COR-L47 (cell line): ENCODE results near the gene TFAP2A.

Experiments used
- DNase-seq: peaks from one replicate; lab custom pipeline; 2025; lab: John Stamatoyannopoulos, UW

TFAP2A gene

GRCh38 chr6:10399451-10399850 lies 15.4 kb downstream of the TFAP2A start:
- DNase-seq = no peak

DNA sequence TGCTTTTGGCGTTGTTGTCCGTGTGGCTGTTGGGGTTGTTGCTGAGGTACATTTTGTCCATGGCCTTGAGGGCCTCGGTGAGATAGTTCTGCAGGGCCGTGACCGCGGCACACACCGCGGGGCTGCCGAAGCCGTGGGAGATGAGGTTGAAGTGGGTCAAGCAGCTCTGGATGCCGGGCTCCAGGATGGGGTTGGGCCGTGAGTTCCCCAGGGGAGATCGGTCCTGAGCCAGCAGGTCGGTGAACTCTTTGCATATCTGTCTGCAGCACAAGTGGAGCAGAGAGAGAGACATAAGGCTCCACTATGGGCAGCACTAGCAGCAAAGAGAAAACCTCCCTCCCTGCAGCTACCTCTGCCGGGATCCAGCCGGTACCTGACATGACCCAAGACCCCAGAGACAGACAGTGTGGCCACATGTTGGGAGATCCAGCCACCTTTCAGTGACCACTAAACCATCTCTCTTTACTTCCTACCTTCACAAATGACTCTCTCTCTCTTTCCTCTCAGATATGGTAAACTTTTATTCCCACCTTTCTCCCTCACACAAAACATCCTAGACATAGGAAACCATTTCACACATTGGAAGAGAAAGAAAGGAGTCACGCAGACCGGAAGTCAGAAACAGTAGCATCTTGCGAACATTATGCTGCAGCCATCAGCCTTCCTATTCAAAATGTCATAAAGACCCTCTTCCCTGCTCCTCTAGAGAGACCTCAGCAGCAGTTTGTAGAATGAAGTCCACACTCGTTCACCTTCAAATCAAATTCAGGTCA lies 16.2 kb downstream of the TFAP2A start:
- no peak for DNase-seq

- no peak for DNase-seq
Measured at GRCh38 chr6:10397756-10398445, 17.0 kb downstream of the TFAP2A start.

GRCh38 chr6:10396785-10397184 lies 18.1 kb downstream of the TFAP2A start:
- DNase-seq = no peak

GRCh38 chr6:10395704-10396546 lies 18.9 kb downstream of the TFAP2A start:
- no peak for DNase-seq

- DNase-seq = no peak
Measured at GRCh38 chr6:10395171-10395703, 19.6 kb downstream of the TFAP2A start.

DNA sequence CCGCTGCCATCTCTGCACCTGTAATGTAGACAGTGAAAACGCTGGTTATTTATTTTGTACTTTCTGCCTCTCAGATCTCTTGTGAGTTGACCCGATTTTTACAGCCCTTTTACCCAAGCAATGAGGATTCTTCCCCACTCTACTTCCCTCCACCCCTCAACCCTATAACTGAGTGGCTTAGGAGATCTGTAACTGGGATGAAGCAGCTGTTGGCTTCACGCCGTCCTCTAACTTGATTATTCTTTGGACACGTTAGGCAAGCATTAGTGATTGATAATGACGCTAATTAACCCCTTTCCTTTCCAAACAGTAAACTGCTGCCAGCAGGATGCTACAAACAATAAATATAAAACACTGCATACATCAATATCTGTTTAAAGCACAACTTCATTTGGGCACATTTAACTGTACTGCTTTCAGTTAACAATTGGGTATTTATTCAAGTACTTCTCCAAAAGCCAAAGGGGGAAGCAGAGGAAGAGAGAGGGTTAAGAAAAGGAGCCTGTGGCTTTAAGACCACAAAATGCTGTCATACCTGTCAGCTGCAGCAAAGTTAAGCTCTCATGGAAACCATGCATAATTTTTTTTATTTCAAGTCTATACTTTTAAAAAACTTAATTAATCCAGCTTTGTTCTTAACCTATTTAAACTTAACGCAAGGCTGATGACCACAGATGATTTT lies 21.2 kb downstream of the TFAP2A start:
- DNase-seq = peak; percentile 74

GRCh38 chr6:10391799-10392198 lies 23.1 kb downstream of the TFAP2A start:
- DNase-seq = no peak

GRCh38 chr6:10391299-10391630 lies 23.6 kb downstream of the TFAP2A start:
- no peak for DNase-seq

GRCh38 chr6:10390495-10391298 lies 24.2 kb downstream of the TFAP2A start:
- DNase-seq = no peak

DNA sequence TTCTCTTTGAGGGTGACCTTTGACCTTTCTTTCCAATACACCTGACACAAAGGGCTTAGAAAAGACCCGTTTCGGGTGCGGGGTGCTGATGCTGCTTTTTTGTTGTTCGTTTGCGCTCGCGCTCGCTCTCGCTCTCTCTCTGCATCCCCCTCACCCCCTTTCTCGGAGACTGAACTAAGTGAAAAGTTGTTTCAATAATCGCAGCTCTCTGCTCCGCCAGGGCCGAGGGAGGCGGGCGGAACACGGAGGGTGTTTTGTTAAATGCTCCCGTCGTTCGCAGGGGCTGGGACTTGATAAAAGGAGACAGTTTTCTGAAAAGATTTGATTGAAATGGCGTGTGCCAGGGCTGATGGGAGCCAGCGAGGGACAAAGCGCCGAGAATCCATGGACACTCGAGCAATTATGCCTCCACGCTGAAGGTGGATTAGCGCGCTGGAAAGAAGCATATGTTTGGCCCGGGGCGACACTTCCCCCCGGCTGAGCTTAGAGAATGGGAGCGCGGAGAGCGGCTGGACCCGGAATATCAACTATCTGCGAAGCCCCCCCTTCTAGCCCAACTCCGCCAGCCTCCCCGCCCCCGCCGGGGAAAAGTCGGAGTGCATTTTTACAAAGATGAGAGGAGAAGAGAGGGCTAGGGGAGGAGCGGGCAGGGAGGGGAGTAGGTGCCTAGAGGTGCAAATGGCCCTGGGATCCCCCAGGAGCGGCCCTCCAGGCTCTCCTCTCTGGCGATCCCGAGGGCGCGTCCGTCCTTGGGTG lies 25.0 kb downstream of the TFAP2A start:
- no peak for DNase-seq

DNA sequence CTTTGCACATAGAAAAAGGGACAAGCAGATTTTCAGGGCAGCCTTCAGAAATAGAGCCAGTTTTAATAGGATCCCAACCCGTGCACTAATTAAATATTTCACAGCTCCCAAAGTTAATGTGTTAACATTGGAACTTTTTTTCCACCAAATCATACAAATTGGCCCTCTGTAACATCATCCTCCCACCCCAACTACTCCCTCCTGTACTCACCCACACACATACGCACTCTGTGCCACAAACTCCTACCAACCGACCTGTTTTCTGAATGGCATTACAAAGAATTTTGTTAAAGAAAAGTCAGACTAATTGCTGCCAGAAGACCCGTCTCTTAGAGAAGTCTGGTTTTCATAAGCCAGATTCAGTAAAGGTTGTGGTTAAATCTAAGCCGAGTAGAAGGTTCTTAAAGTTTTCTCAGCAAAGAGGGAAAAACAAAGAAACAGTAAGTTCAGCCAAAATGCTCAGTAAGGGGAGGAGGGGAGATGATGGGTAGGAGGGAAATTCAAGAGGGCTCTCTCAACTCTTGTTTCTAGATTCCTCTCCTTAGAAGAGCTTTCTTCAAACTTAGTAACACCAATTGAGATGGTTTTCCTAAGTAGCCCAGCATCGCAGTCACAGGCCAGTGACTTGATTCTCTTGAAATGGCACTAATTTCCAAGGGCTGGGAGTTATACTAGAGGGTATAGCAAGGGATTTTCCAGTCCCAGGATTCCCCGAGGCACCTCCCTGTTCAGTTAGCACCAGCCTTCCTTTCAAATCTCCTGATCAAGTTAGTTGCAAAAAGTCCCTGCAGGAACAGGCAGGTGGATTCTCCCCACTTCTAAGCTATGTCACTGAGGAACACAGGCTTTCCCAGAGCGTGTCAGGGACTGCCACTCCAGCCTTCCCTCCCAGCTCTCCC lies 27.9 kb downstream of the TFAP2A start:
- no peak for DNase-seq

DNA sequence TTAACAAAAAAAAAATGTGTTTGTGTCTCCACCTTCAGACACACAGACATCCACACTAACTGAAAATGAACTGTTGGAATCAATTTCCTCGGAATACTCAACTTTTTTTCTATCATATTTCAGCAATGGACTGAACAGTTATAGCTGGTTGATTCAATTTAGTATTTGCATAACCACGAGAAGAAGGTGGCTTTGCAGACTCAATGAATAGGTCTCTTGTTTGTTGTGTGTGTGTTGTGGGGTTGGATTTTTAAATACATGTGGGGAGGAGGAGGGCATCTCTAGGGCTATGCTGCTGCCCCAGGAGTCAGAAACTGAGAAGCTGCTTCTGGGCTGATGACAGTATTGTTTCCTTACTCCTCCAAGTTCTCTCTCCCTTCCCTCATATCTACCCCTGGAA lies 28.7 kb downstream of the TFAP2A start:
- no peak for DNase-seq

DNA sequence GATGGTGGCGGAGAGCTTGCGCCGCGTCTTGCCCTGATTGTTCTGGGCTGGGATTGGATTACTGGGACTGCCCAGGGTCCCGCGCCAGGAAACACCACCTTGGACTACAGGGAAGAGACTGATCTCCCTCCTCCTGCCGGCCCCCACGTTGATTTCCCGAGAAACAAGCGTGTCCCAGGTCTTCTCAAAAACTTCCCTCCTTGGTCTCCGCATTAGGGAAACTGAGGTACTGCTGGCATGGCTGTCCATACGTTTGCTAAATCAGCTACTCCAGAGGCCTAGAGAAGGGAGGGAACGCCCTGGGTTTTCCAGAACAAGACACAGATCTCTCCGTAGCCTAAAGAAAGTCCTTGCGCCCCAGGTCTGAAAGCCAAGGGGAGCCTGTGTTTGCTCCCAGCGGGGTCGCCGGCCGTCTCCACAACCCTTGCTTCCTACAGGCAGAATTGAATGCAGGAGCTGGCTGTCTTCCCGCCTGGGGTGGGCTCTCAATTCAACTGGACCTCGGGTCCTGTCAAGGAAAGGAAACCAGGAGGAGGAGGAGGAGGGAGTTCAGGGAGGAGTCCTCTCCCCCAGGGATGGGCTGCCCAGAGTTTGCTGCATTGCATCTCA lies 29.2 kb downstream of the TFAP2A start:
- no peak for DNase-seq

DNA sequence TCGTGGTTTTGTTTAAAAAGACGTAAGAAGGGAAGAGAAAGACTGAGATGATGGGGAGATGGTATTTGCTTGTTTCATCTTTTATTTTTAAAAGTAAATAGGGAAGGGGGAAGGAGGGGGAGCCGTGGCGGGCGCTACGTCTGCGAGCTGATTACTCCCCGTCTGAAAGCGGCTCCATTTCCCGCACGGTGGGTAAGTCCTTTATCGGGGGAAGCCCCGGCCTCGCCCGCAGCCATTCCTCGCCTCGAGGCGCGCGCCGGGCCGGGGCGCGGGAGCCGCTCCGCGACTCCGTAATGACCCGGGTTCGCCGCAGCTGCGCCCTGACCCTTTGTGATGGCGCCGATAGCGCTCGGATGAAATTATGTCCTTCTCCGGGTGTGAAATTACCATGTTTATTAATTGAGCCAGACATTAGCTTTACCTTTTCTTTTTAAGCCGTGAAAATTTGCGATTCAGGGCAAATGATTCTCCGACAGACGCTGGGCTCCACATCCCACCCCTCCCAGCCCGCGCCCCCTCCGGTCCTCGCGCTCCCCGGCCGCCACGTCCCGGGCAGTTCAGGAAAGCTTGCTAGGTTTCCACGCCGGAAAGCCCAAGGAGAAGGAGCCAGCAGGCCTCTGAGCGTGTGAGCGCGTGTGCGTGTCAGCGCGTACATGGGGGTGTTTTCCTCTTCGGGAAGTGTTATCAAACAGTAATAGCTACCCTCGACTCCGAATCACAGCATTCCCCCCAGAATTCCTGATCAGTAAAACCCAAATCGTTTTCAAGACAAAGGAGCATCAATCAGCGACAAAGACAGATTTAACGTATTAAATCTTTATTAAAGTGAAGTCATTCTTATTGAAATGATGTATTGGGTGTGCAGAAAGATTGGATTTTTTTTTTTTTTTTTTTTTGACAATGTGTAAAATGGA lies 30.0 kb downstream of the TFAP2A start:
- DNase-seq = no peak

GRCh38 chr6:10384091-10384609 lies 30.7 kb downstream of the TFAP2A start:
- DNase-seq = no peak

- peak; percentile 70 for DNase-seq
Measured at GRCh38 chr6:10383331-10384090, 31.4 kb downstream of the TFAP2A start.
